ENCODE measurements around the gene TRMT10B. TPM values are rescaled to one million over a fixed set of nuclear protein-coding genes. Genes with fewer than 3 reads are reported as not detected.

Gene TRMT10B
- total RNA-seq, 6 experiments from 2014 or later = 2.1 to 3.1 (median 2.6) TPM

DNA sequence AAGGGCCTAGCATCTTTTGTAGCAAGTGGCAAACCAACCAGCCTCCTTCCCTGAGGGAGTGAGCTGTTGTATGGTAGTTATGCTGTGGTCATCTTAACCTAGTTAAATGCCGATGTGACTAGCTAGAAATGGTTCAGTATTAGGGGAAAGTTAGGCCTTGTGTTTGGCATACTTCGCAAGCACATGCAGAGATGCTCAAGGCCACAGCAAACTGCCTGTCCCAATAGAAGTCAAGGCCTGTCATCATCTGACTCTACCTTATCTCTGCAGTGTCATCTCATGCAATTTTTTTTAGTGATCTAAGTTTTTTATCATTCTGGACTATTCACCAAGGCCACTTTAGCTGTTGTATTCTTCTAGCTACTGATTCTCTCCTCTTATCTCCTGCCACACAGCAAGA lies 36.5 kb downstream of the TRMT10B start:
- no peak overlapping the region for H3K27ac Mint-ChIP-seq
- TF ChIP-seq, protein P1, sequence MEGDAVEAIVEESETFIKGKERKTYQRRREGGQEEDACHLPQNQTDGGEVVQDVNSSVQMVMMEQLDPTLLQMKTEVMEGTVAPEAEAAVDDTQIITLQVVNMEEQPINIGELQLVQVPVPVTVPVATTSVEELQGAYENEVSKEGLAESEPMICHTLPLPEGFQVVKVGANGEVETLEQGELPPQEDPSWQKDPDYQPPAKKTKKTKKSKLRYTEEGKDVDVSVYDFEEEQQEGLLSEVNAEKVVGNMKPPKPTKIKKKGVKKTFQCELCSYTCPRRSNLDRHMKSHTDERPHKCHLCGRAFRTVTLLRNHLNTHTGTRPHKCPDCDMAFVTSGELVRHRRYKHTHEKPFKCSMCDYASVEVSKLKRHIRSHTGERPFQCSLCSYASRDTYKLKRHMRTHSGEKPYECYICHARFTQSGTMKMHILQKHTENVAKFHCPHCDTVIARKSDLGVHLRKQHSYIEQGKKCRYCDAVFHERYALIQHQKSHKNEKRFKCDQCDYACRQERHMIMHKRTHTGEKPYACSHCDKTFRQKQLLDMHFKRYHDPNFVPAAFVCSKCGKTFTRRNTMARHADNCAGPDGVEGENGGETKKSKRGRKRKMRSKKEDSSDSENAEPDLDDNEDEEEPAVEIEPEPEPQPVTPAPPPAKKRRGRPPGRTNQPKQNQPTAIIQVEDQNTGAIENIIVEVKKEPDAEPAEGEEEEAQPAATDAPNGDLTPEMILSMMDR (IDR thresholded peaks at IDR 0.05) = no peak
- H3K27me3 Mint-ChIP-seq (ENCODE audit: insufficient read depth) = no peaks in the 10 kb centered on the region; the same call in 1 of the 2 replicates
- H3K9me3 Mint-ChIP-seq = no peaks in the 10 kb centered on the region
- no peaks in the 10 kb centered on the region for H3K36me3 Mint-ChIP-seq (ENCODE audit: low read depth)
- peaks cover 7% of the 10 kb centered on the region for H3K4me1 Mint-ChIP-seq (ENCODE audit: low read depth)
- no peak for DNase-seq
- H3K4me3 Mint-ChIP-seq = no peak overlapping the region

DNA sequence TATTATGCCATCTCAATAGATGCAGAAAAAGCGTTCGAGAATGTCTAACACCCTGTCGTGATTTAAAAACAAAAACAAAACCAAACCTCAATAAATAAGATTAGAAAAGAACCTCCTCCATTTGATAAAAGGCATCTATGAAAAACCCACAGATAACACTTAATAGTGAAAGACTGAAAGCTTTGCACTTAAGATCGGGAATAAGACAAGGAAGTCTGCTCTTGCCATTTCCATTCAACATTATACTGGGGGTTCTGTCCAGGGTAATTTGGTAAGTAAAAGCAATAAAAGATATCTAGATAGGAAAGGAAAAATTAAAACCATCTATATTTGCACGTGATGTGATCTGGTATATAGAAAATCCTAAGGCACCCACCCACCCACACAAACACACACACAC lies 38.5 kb downstream of the TRMT10B start:
- TF ChIP-seq, protein P1 (IDR thresholded peaks at IDR 0.05) = no peak
- H3K4me3 Mint-ChIP-seq = no peak overlapping the region

DNA sequence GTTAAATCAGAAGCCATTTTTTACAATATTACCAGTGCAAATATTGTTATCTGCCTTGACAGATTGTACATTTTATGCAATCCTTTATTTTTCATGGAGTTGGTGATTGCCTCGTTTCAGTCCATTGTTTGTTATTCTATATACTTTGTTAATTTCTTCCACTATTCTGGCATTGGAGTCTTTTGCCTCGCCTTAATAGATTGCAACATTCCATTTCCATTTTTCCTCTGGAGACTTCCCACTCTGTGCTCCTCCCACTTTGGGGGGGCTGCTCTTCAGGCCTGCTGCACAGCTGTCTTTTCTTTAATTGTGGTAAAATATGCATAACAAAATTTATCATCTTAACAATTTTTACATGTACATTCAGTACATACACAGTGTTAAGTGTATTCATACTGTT lies 42.6 kb downstream of the TRMT10B start:
- peaks cover 9% of the 10 kb centered on the region; the same call in 1 of the 2 replicates for H3K4me1 Mint-ChIP-seq (ENCODE audit: low read depth)
- TF ChIP-seq, protein P1 (IDR thresholded peaks at IDR 0.05) = no peak
- H3K9me3 Mint-ChIP-seq = no peaks in the 10 kb centered on the region
- no peak for DNase-seq
- no peaks in the 10 kb centered on the region for H3K27me3 Mint-ChIP-seq (ENCODE audit: insufficient read depth)
- no peaks in the 10 kb centered on the region for H3K36me3 Mint-ChIP-seq (ENCODE audit: low read depth)
- no peak overlapping the region for H3K27ac Mint-ChIP-seq
- H3K4me3 Mint-ChIP-seq = no peak overlapping the region

More for the DNA sequence above, 38.5 kb downstream of the TRMT10B start:
- Mint-ChIP-seq H3K36me3 (ENCODE audit: low read depth) (no peaks in the 10 kb centered on the region), H3K4me1 (ENCODE audit: low read depth) (no peaks in the 10 kb centered on the region), H3K9me3 (no peaks in the 10 kb centered on the region), H3K27ac (no peak overlapping the region), H3K27me3 (ENCODE audit: insufficient read depth) (no peaks in the 10 kb centered on the region; the same call in 1 of the 2 replicates)
- no peak for DNase-seq

DNA sequence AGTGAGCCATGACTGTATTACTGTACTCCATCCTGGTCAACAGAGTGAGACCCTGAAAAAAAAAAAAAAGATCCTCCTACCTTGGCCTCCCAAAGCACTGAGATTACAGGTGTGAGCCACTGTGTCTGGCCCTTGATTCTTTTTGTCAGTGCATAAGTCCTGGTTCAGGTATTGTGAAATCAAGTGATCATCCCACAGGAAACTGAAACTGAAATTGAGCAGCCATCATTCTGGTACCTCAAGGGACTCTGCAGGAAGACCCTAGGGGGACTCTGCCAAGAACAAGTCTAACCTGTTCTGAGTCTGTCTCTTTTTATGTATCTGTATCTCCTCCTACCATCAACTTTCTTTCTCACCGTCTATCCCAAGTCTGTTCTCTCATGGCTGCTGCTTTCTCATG lies 45.1 kb downstream of the TRMT10B start:
- Mint-ChIP-seq H3K4me1 (ENCODE audit: low read depth) (peaks cover 29% of the 10 kb centered on the region), H3K27me3 (ENCODE audit: insufficient read depth) (no peaks in the 10 kb centered on the region), H3K4me3 (no peak overlapping the region), H3K9me3 (no peaks in the 10 kb centered on the region), H3K27ac (no peak overlapping the region), H3K36me3 (ENCODE audit: low read depth) (no peaks in the 10 kb centered on the region)
- no peak for DNase-seq
- TF ChIP-seq, protein P1 (IDR thresholded peaks at IDR 0.05) = no peak

DNA sequence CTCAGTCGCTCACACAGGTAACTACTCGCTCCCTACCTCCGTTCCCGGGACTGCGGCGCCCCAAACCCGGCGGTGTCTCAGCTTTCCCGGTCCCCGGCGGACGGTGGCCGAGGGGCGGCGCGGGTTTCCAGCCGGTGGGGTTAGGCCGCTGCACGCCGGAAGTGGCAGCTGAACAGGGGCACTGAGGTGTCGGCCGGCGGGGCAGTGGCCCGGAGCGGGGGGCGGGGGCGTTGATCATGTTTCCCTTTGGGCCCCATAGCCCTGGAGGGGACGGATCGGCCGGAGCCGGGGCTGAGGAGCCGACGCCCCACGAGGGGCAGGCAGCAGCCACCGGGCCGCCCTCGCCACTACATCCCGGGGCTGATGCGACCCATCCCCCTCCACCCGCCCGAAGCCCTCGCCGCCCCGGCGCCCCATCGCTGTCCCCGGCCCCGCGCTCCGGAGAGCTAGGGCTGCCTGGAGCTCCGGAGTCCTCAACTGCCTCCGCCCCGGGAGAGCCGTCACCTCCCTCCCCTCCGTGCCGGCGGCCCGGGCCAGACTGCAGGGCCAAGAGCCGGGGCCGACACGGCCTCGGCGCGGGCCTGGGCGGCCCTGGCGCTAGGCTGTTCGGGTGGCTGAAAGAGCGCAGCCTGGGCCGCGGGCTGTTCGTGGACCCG lies 47.2 kb downstream of the TRMT10B start, which contains the start of gene DCAF10:
DCAF10 (plus strand) TSS at position 167 of the 656 bp plus-strand sequence; CDS start at position 237, 70 bp downstream.
- Mint-ChIP-seq H3K4me1 (ENCODE audit: low read depth) (peaks cover 29% of the 10 kb centered on the region), H3K36me3 (ENCODE audit: low read depth) (no peaks in the 10 kb centered on the region), H3K27ac (peak within 1 kb of the TSS; percentile 87), H3K9me3 (no peaks in the 10 kb centered on the region), H3K27me3 (ENCODE audit: insufficient read depth) (no peaks in the 10 kb centered on the region; the same call in 1 of the 2 replicates), H3K4me3 (peak within 1 kb of the TSS; percentile 81)
- peak; percentile 74 for DNase-seq
- TF ChIP-seq, protein P1 (IDR thresholded peaks at IDR 0.05) = no peak

All from HFFc6 (cell line).